CD4-positive, alpha-beta T cell treated with Interferon gamma for 1 hour (primary cell): ENCODE results near the gene USP3.
"Not testable (repeated sequence)": the region's sequence is repeated elsewhere in the genome, so short reads cannot be mapped to it uniquely, and the experiment has no call there.

ENCODE experiments used
- DNase-seq: peaks from one replicate; pipeline ENCODE4 v3.0.0-alpha.2; 2020

Gene USP3

GRCh38 chr15:63517202-63517601, 12.8 kb downstream of the USP3 start:
- DNase-seq, result no peak

- no peak for DNase-seq
These were observed 13.2 kb downstream of the USP3 start for GRCh38 chr15:63517628-63518027.

GRCh38 chr15:63519041-63519440, 14.6 kb downstream of the USP3 start:
- DNase-seq, result no peak

- no peak for DNase-seq
These were observed 15.3 kb downstream of the USP3 start for GRCh38 chr15:63519548-63520178.

GRCh38 chr15:63520462-63520861, 16.1 kb downstream of the USP3 start:
- DNase-seq, result not testable (repeated sequence)

GRCh38 chr15:63522225-63522578, 17.8 kb downstream of the USP3 start:
- no peak for DNase-seq

GRCh38 chr15:63523306-63523990, 19.1 kb downstream of the USP3 start:
- DNase-seq, result no peak

- DNase-seq, result no peak
These were observed 20.1 kb downstream of the USP3 start for GRCh38 chr15:63524316-63525015.

GRCh38 chr15:63526401-63526800, 22.0 kb downstream of the USP3 start:
- DNase-seq, result no peak

- no peak for DNase-seq
These were observed 23.8 kb downstream of the USP3 start for GRCh38 chr15:63528138-63528659.

GRCh38 chr15:63530235-63530634, 25.8 kb downstream of the USP3 start:
- no peak for DNase-seq

- no peak for DNase-seq
These were observed 26.4 kb downstream of the USP3 start for GRCh38 chr15:63530752-63531299.

- no peak for DNase-seq
These were observed 27.2 kb downstream of the USP3 start for GRCh38 chr15:63531586-63531985.

GRCh38 chr15:63532307-63532744, 27.9 kb downstream of the USP3 start:
- no peak for DNase-seq

- not testable (repeated sequence) for DNase-seq
These were observed 30.5 kb downstream of the USP3 start for GRCh38 chr15:63534888-63535287.

- DNase-seq, result no peak
These were observed 31.3 kb downstream of the USP3 start for GRCh38 chr15:63535689-63536088.

- no peak for DNase-seq
These were observed 34.5 kb downstream of the USP3 start for GRCh38 chr15:63538876-63539275.

- no peak for DNase-seq
These were observed 35.1 kb downstream of the USP3 start for GRCh38 chr15:63539521-63539920.

- no peak for DNase-seq
These were observed 35.6 kb downstream of the USP3 start for GRCh38 chr15:63539998-63540397.

GRCh38 chr15:63540449-63540848, 36.1 kb downstream of the USP3 start:
- no peak for DNase-seq

- no peak for DNase-seq
These were observed 40.0 kb downstream of the USP3 start for GRCh38 chr15:63544258-63545026.

GRCh38 chr15:63545520-63545919, 41.1 kb downstream of the USP3 start:
- DNase-seq, result no peak

- DNase-seq, result no peak
These were observed 47.0 kb downstream of the USP3 start for GRCh38 chr15:63551400-63551799.
